Loucy (cell line): ENCODE measurements around the gene BMPER.

Experiments used
- H2AFZ ChIP-seq: fragments of 200-600 bp; sonication (generic); 2 replicates; pipeline ENCODE4 v1.6.0; 2016; ENCODE audit warnings: antibody characterized with exemption, mild to moderate bottlenecking, low read length, moderate library complexity
- H3F3A ChIP-seq: fragments of 200-600 bp; 2 replicates; pipeline ENCODE4 v1.6.0; 2016; ENCODE audit warnings: antibody characterized with exemption, low read depth, mild to moderate bottlenecking
- H3K27me3 ChIP-seq: fragments of 200-600 bp; sonication (generic); 2 replicates; pipeline ENCODE4 v1.6.1; 2014; ENCODE audit warnings: low read length, mild to moderate bottlenecking; ENCODE audit not compliant: insufficient read depth, poor library complexity, severe bottlenecking
- H3K36me3 ChIP-seq: fragments of 200-600 bp; sonication (generic); 2 replicates; pipeline ENCODE4 v1.6.1; 2016; ENCODE audit warnings: low read length; ENCODE audit not compliant: insufficient read depth
- H3K4me1 ChIP-seq: fragments of 200-600 bp; sonication (generic); 2 replicates; pipeline ENCODE4 v1.5.1; 2014; ENCODE audit warnings: low read length, mild to moderate bottlenecking; ENCODE audit not compliant: insufficient read depth, poor library complexity, severe bottlenecking
- H3K4me2 ChIP-seq: fragments of 200-600 bp; sonication (generic); 2 replicates; pipeline ENCODE4 v1.6.0; 2014; ENCODE audit warnings: antibody characterized with exemption, low read length, low read depth, mild to moderate bottlenecking; ENCODE audit not compliant: poor library complexity, severe bottlenecking
- H3K4me3 ChIP-seq: fragments of 200-600 bp; sonication (generic); 2 replicates; pipeline ENCODE4 v1.5.1; 2014; ENCODE audit warnings: low read length, mild to moderate bottlenecking, mixed read lengths; ENCODE audit not compliant: poor library complexity, severe bottlenecking
- H3K79me2 ChIP-seq: fragments of 200-600 bp; sonication (generic); 2 replicates; pipeline ENCODE4 v1.6.1; 2014; ENCODE audit warnings: low read length; ENCODE audit not compliant: insufficient read depth
- H3K9ac ChIP-seq: fragments of 200-600 bp; sonication (generic); 2 replicates; pipeline ENCODE4 v1.6.0; 2014; ENCODE audit warnings: mild to moderate bottlenecking, low read depth, low read length, moderate library complexity; ENCODE audit not compliant: poor library complexity, severe bottlenecking
- H3K9me2 ChIP-seq: fragments of 200-600 bp; sonication (generic); replicated peaks from 2 replicates; pipeline ENCODE4 v1.6.1; 2016; ENCODE audit warnings: low read depth, low read length, mixed read lengths
- H3K9me3 ChIP-seq: fragments of 200-600 bp; sonication (generic); 2 replicates; pipeline ENCODE4 v1.6.1; 2014; ENCODE audit warnings: mild to moderate bottlenecking, antibody characterized with exemption, low read length, low read depth; ENCODE audit not compliant: insufficient read depth
- H4K20me1 ChIP-seq: fragments of 200-600 bp; sonication (generic); 2 replicates; pipeline ENCODE4 v1.6.0; 2014; ENCODE audit warnings: antibody characterized with exemption, low read length, mild to moderate bottlenecking; ENCODE audit not compliant: insufficient read depth, poor library complexity, severe bottlenecking
- CTCF ChIP-seq: fragments of 200-600 bp; sonication (generic); conservative IDR thresholded peaks from 2 replicates; pipeline ENCODE4 v1.5.1; 2014; ENCODE audit warnings: mild to moderate bottlenecking, antibody characterized with exemption, low read length
- EZH2phosphoT487 ChIP-seq: fragments of 200-600 bp; IDR thresholded peaks from 2 replicates; pipeline ENCODE4 v1.6.1; 2018; ENCODE audit warnings: antibody characterized with exemption, mild to moderate bottlenecking, moderate library complexity, borderline replicate concordance

BMPER gene

GRCh38 chr7:33937871-33938270 is 32.5 kb downstream of the BMPER start:
- Histone ChIP-seq H3K4me2 (no peak overlapping the region), H4K20me1 (no peaks in the 10 kb centered on the region), H3K79me2 (no peaks in the 10 kb centered on the region), H3K27me3 (no peaks in the 10 kb centered on the region), H3K36me3 (no peaks in the 10 kb centered on the region), H3F3A (no peaks in the 10 kb centered on the region), H3K9ac (no peak overlapping the region), H3K9me3 (no peaks in the 10 kb centered on the region), H3K9me2 (no peaks in the 10 kb centered on the region), H3K4me1 (peaks cover 3% of the 10 kb centered on the region), H2AFZ (no peak overlapping the region), H3K4me3 (no peak overlapping the region)
- TF ChIP-seq EZH2phosphoT487 (no peak), CTCF (no peak)

- Histone ChIP-seq H3K4me2 (no peak overlapping the region), H3K9me3 (no peaks in the 10 kb centered on the region), H3K4me3 (no peak overlapping the region), H2AFZ (no peak overlapping the region), H3K36me3 (no peaks in the 10 kb centered on the region), H3K27me3 (no peaks in the 10 kb centered on the region), H3K9me2 (no peaks in the 10 kb centered on the region), H3F3A (no peaks in the 10 kb centered on the region), H3K4me1 (no peaks in the 10 kb centered on the region), H4K20me1 (no peaks in the 10 kb centered on the region), H3K9ac (no peak overlapping the region), H3K79me2 (no peaks in the 10 kb centered on the region)
- TF ChIP-seq CTCF (no peak), EZH2phosphoT487 (no peak)
These were observed 33.8 kb downstream of the BMPER start for GRCh38 chr7:33939121-33939520.

GRCh38 chr7:33940503-33940902 is 35.2 kb downstream of the BMPER start:
- TF ChIP-seq EZH2phosphoT487 (no peak), CTCF (no peak)
- H3K27me3 ChIP-seq, result no peaks in the 10 kb centered on the region
- no peaks in the 10 kb centered on the region for H3K36me3 ChIP-seq

More at GRCh38 chr7:33940503-33940902, 35.2 kb downstream of the BMPER start:
- H3K9me3 ChIP-seq, result no peaks in the 10 kb centered on the region
- H3K9ac ChIP-seq, result no peak overlapping the region
- no peaks in the 10 kb centered on the region for H3K79me2 ChIP-seq
- H3K4me3 ChIP-seq, result no peak overlapping the region
- H3K4me2 ChIP-seq, result no peak overlapping the region
- H2AFZ ChIP-seq, result no peak overlapping the region
- no peaks in the 10 kb centered on the region for H3K9me2 ChIP-seq
- no peaks in the 10 kb centered on the region for H4K20me1 ChIP-seq
- H3F3A ChIP-seq, result no peaks in the 10 kb centered on the region
- no peaks in the 10 kb centered on the region for H3K4me1 ChIP-seq
